ENCODE data around the gene MICALL2.

DNA sequence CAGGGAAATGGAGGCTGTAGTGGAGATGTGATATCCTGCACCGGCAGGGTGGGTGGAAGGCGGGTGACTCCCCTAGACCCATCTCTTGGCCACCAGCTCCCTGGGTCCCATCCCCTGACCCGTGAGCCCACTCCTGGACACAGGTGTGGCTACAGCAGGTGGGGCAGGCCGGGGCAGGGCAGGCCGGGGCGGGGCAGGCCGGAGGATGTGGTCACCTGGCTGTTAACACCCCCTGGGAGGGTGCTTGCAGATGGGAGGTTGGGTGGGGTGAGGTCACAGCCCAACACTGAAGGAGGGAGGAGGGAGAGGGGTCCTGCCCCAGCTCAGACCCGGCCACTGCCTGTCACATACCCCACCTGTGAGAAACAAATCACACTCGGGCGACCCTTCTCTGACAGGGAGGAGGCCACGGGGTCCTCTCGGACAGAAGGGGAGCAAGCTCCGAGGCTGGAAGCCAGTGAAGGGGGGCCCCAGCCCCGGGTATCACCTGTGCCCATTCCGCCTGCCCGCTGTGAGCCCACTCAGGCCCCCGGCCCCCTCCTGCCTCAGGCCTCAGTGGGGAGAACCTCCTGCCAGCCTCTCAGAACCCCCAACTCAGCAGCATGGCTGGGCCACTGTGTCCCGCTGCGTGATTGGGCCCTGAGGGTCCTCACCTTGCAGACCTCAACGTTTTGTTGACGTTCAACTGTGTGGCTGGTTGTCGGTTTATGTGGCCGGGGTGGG, 74.0 kb downstream of the MICALL2 start:
- TF ChIP-seq CTCF (IDR thresholded peaks at IDR 0.05; ENCODE audit: low read depth, low read length, poor library complexity, severe bottlenecking) (no peak), EZH2phosphoT487 (IDR thresholded peaks at IDR 0.05; ENCODE audit: borderline replicate concordance, low read length) (no peak)
